CD8-positive, alpha-beta memory T cell (primary cell): ENCODE measurements around the gene SNX24. TPM values are rescaled to one million over a fixed set of nuclear protein-coding genes. Genes with fewer than 3 reads are reported as not detected.
A peak's percentile ranks its signal among the peaks of the same experiment; 100 is the strongest.
"Not testable (repeated sequence)": the region's sequence is repeated elsewhere in the genome, so short reads cannot be mapped to it uniquely, and the experiment has no call there.

ENCODE experiments used
- CTCF ChIA-PET: fragments of 350-600 bp; sonication (Branson Sonifier 250); formaldehyde crosslinking; loops from one replicate; lab custom pipeline; 2021; ENCODE audit warnings: antibody characterized with exemption; lab: Charles Lee
- POLR2A ChIA-PET: fragments of 350-600 bp; sonication (Branson Sonifier 250); formaldehyde crosslinking; loops from one replicate; lab custom pipeline; 2021; ENCODE audit warnings: antibody characterized with exemption; lab: Charles Lee
- DNase-seq, 5 donors: peaks; one replicate each; pipeline versions ENCODE4 v3.0.0 to v3.0.0-alpha.2; 2020 to 2022; ENCODE audit warnings: mixed read lengths in 1 of 5
- H3K27ac ChIP-seq: one replicate; pipeline ENCODE4 v1.7.0; 2013; ENCODE audit warnings: low read depth, mild to moderate bottlenecking, low read length, moderate library complexity
- H3K27me3 ChIP-seq: 2 replicates; pipeline ENCODE4 v1.7.0; 2013; ENCODE audit warnings: low read length, mild to moderate bottlenecking; ENCODE audit not compliant: insufficient read depth, poor library complexity, severe bottlenecking
- H3K36me3 ChIP-seq: 2 replicates; pipeline ENCODE4 v1.7.0; 2013; ENCODE audit warnings: mild to moderate bottlenecking, low read length, moderate library complexity; ENCODE audit not compliant: insufficient read depth
- H3K4me1 ChIP-seq: 2 replicates; pipeline ENCODE4 v1.7.0; 2013; ENCODE audit warnings: mild to moderate bottlenecking, low read length, moderate library complexity; ENCODE audit not compliant: insufficient read depth
- H3K4me3 ChIP-seq: 2 replicates; pipeline ENCODE4 v1.7.0; 2013; ENCODE audit warnings: mild to moderate bottlenecking, low read length
- H3K9me3 ChIP-seq: 2 replicates; pipeline ENCODE4 v1.7.0; 2013; ENCODE audit warnings: mild to moderate bottlenecking, low read length
- H3K27ac Mint-ChIP-seq, 8 donors: one replicate each; pipeline ENCODE4 v1.8.0; 2020 to 2021; ENCODE audit warnings: mixed read lengths in 8 of 8, mild to moderate bottlenecking in 6 of 8, inconsistent platforms in 3 of 8, moderate library complexity in 3 of 8
- H3K27me3 Mint-ChIP-seq, 2 donors: one replicate each; pipeline ENCODE4 v1.8.0; 2020 to 2021; ENCODE audit warnings: mixed read lengths in 2 of 2, mild to moderate bottlenecking in 1 of 2, moderate library complexity in 1 of 2
- H3K36me3 Mint-ChIP-seq, 3 donors: one replicate each; pipeline ENCODE4 v1.8.0; 2020 to 2021; ENCODE audit warnings: mixed read lengths in 3 of 3, inconsistent platforms in 1 of 3, mild to moderate bottlenecking in 1 of 3
- H3K4me1 Mint-ChIP-seq, 3 donors: one replicate each; pipeline ENCODE4 v1.8.0; 2020 to 2021; ENCODE audit warnings: mixed read lengths in 3 of 3, inconsistent platforms in 1 of 3, mild to moderate bottlenecking in 1 of 3
- H3K4me3 Mint-ChIP-seq, 7 donors: one replicate each; pipeline ENCODE4 v1.8.0; 2020 to 2021; ENCODE audit warnings: mixed read lengths in 7 of 7, mild to moderate bottlenecking in 6 of 7, moderate library complexity in 4 of 7, inconsistent platforms in 2 of 7
- H3K9me3 Mint-ChIP-seq, 5 donors: one replicate each; pipeline ENCODE4 v1.8.0; 2020 to 2022; ENCODE audit warnings: mixed read lengths in 5 of 5, mild to moderate bottlenecking in 3 of 5, moderate library complexity in 2 of 5, inconsistent platforms in 1 of 5
- polyA plus RNA-seq: library from polyadenylated mRNA; unstranded; fragments of 300-500 nt; fragmentation: Illumina TruSeq; gene quantifications from one replicate; pipeline ENCODE4 v1.2.3, GENCODE V29; 2021
- total RNA-seq, 2 experiments: library from RNA; stranded (reverse); gene quantifications; one replicate each; pipeline ENCODE4 v1.2.3, GENCODE V29; 2021

The SNX24 gene
- total and polyA plus RNA-seq, 3 experiments from 2014 or later: 4.0 to 5.1 (median 4.4) TPM

- Histone ChIP-seq H3K4me3 (no peak overlapping the region), H3K27me3 (no peaks in the 10 kb centered on the region), H3K27ac (no peak overlapping the region), H3K9me3 (no peaks in the 10 kb centered on the region), H3K36me3 (no peaks in the 10 kb centered on the region), H3K4me1 (no peaks in the 10 kb centered on the region)
- POLR2A ChIA-PET: no interaction called here
- peaks cover 3 to 20% (median 5%) of the 10 kb centered on the region in 5 donors for H3K9me3 Mint-ChIP-seq
- H3K27ac Mint-ChIP-seq: no peak overlapping the region
- peaks cover 4 to 35% (median 4%) of the 10 kb centered on the region in 3 donors for H3K36me3 Mint-ChIP-seq
- CTCF ChIA-PET: no interaction called here
- no peak overlapping the region for H3K4me3 Mint-ChIP-seq
- H3K4me1 Mint-ChIP-seq: no peaks in the 10 kb centered on the region
- DNase-seq: no peak
- H3K27me3 Mint-ChIP-seq: no peaks in the 10 kb centered on the region
Measured at GRCh38 chr5:122957457-122957856, 112.0 kb downstream of the SNX24 start.

GRCh38 chr5:122959740-122960445 is 114.5 kb downstream of the SNX24 start:
- Mint-ChIP-seq H3K27me3 (no peaks in the 10 kb centered on the region), H3K9me3 (peaks cover 3 to 20% (median 5%) of the 10 kb centered on the region in 5 donors), H3K4me1 (no peaks in the 10 kb centered on the region), H3K36me3 (peaks cover 2 to 35% (median 4%) of the 10 kb centered on the region in 3 donors), H3K4me3 (no peak overlapping the region), H3K27ac (no peak overlapping the region)
- no peak overlapping the region for H3K27ac ChIP-seq
- H3K27me3 ChIP-seq: no peaks in the 10 kb centered on the region
- DNase-seq: no peak
- H3K4me3 ChIP-seq: no peak overlapping the region
- no peaks in the 10 kb centered on the region for H3K4me1 ChIP-seq
- CTCF ChIA-PET: no interaction called here
- POLR2A ChIA-PET: no interaction called here
- H3K9me3 ChIP-seq: no peaks in the 10 kb centered on the region
- H3K36me3 ChIP-seq: no peaks in the 10 kb centered on the region

- H3K4me3 ChIP-seq: no peak overlapping the region
- CTCF ChIA-PET: interaction anchor here (1.0 kb wide), 1 partner anchor 16 kb away, joined by 3 read pairs; no protein-coding TSS in a partner anchor
- POLR2A ChIA-PET: no interaction called here
- H3K27ac Mint-ChIP-seq: no peak overlapping the region
- DNase-seq: no peak
- no peak overlapping the region for H3K27ac ChIP-seq
- no peaks in the 10 kb centered on the region for H3K4me1 Mint-ChIP-seq
- peaks cover 0 to 12% (median 1%) of the 10 kb centered on the region in 3 donors for H3K36me3 Mint-ChIP-seq
- no peaks in the 10 kb centered on the region for H3K9me3 ChIP-seq
- H3K4me1 ChIP-seq: no peaks in the 10 kb centered on the region
- no peaks in the 10 kb centered on the region for H3K36me3 ChIP-seq
- H3K27me3 ChIP-seq: no peaks in the 10 kb centered on the region
- H3K27me3 Mint-ChIP-seq: no peaks in the 10 kb centered on the region
- no peak overlapping the region for H3K4me3 Mint-ChIP-seq
- H3K9me3 Mint-ChIP-seq: peaks cover 0 to 4% (median 0%) of the 10 kb centered on the region in 5 donors
Measured at GRCh38 chr5:122963305-122963704, 117.9 kb downstream of the SNX24 start.

GRCh38 chr5:122965111-122965510 is 119.7 kb downstream of the SNX24 start:
- no peaks in the 10 kb centered on the region for H3K36me3 ChIP-seq
- DNase-seq: no peak
- H3K36me3 Mint-ChIP-seq: peaks cover 0 to 2% (median under 1%) of the 10 kb centered on the region in 3 donors
- no peaks in the 10 kb centered on the region for H3K27me3 Mint-ChIP-seq
- no peak overlapping the region for H3K4me3 Mint-ChIP-seq
- H3K9me3 ChIP-seq: no peaks in the 10 kb centered on the region
- no peaks in the 10 kb centered on the region for H3K4me1 ChIP-seq
- H3K9me3 Mint-ChIP-seq: no peaks in the 10 kb centered on the region
- CTCF ChIA-PET: no interaction called here
- no peak overlapping the region for H3K4me3 ChIP-seq
- H3K4me1 Mint-ChIP-seq: no peaks in the 10 kb centered on the region
- POLR2A ChIA-PET: no interaction called here
- no peaks in the 10 kb centered on the region for H3K27me3 ChIP-seq
- H3K27ac Mint-ChIP-seq: no peak overlapping the region
- no peak overlapping the region for H3K27ac ChIP-seq

- Mint-ChIP-seq H3K9me3 (no peaks in the 10 kb centered on the region), H3K36me3 (peaks cover 1 to 6% (median 4%) of the 10 kb centered on the region in 3 donors), H3K4me1 (no peaks in the 10 kb centered on the region), H3K27me3 (no peaks in the 10 kb centered on the region), H3K27ac (no peak overlapping the region), H3K4me3 (no peak overlapping the region)
- POLR2A ChIA-PET: no interaction called here
- DNase-seq: no peak
- no peaks in the 10 kb centered on the region for H3K27me3 ChIP-seq
- CTCF ChIA-PET: no interaction called here
- no peaks in the 10 kb centered on the region for H3K9me3 ChIP-seq
- H3K4me3 ChIP-seq: no peak overlapping the region
- H3K4me1 ChIP-seq: no peaks in the 10 kb centered on the region
- H3K36me3 ChIP-seq: no peaks in the 10 kb centered on the region
- H3K27ac ChIP-seq: no peak overlapping the region
Measured at GRCh38 chr5:122967085-122967484, 121.7 kb downstream of the SNX24 start.

- no peak overlapping the region for H3K4me3 ChIP-seq
- no peaks in the 10 kb centered on the region for H3K9me3 Mint-ChIP-seq
- CTCF ChIA-PET: no interaction called here
- no peaks in the 10 kb centered on the region for H3K27me3 Mint-ChIP-seq
- H3K4me1 ChIP-seq: no peaks in the 10 kb centered on the region
- POLR2A ChIA-PET: no interaction called here
- peak overlapping the region in 1 of 8 donors; percentile 20 for H3K27ac Mint-ChIP-seq
- H3K4me1 Mint-ChIP-seq: no peaks in the 10 kb centered on the region
- H3K36me3 Mint-ChIP-seq: peaks cover 1 to 6% (median 4%) of the 10 kb centered on the region in 3 donors
- no peak overlapping the region for H3K27ac ChIP-seq
- no peaks in the 10 kb centered on the region for H3K27me3 ChIP-seq
- H3K4me3 Mint-ChIP-seq: no peak overlapping the region
- H3K36me3 ChIP-seq: no peaks in the 10 kb centered on the region
- no peaks in the 10 kb centered on the region for H3K9me3 ChIP-seq
- DNase-seq: no peak
Measured at GRCh38 chr5:122967625-122968024, 122.2 kb downstream of the SNX24 start.

GRCh38 chr5:122968056-122968455 is 122.6 kb downstream of the SNX24 start:
- H3K4me3 ChIP-seq, POLR2A ChIA-PET: not testable (repeated sequence)

GRCh38 chr5:122971333-122971732 is 125.9 kb downstream of the SNX24 start:
- DNase-seq: no peak
- no peak overlapping the region for H3K4me3 Mint-ChIP-seq
- CTCF ChIA-PET: no interaction called here
- Histone ChIP-seq H3K36me3 (no peaks in the 10 kb centered on the region), H3K4me1 (no peaks in the 10 kb centered on the region), H3K27me3 (no peaks in the 10 kb centered on the region), H3K4me3 (no peak overlapping the region), H3K27ac (no peak overlapping the region), H3K9me3 (no peaks in the 10 kb centered on the region)
- H3K4me1 Mint-ChIP-seq: no peaks in the 10 kb centered on the region
- H3K27me3 Mint-ChIP-seq: no peaks in the 10 kb centered on the region
- H3K9me3 Mint-ChIP-seq: peaks cover 0 to 2% (median 0%) of the 10 kb centered on the region in 5 donors
- peaks cover 1 to 10% (median 6%) of the 10 kb centered on the region in 3 donors for H3K36me3 Mint-ChIP-seq
- POLR2A ChIA-PET: no interaction called here
- H3K27ac Mint-ChIP-seq: no peak overlapping the region

More at GRCh38 chr5:122968056-122968455, 122.6 kb downstream of the SNX24 start:
- H3K9me3 Mint-ChIP-seq, H3K27ac ChIP-seq, CTCF ChIA-PET, DNase-seq, H3K4me3 Mint-ChIP-seq, H3K27ac Mint-ChIP-seq, H3K36me3 Mint-ChIP-seq, H3K4me1 Mint-ChIP-seq, H3K27me3 Mint-ChIP-seq, H3K36me3 ChIP-seq, H3K9me3 ChIP-seq, H3K4me1 ChIP-seq, H3K27me3 ChIP-seq: not testable (repeated sequence)
